MCF 10A (cell line): ENCODE results near the gene PTPRZ1. TPM values are rescaled to one million over a fixed set of nuclear protein-coding genes. Genes with fewer than 3 reads are reported as not detected.

ENCODE experiments used
- BruUV-seq: library from RNA; stranded (reverse); fragments of 400-500 nt; replicated peaks from 2 replicates; lab custom pipeline; 2021; lab: Mats Ljungman, UMichigan
- CTCF ChIA-PET: fragments of 300-600 bp; sonication (Branson Sonifier 250); formaldehyde crosslinking; extraction: SDS; loops from one replicate; lab custom pipeline; 2021; ENCODE audit warnings: antibody characterized with exemption, inconsistent platforms; lab: Yijun Ruan, JAX
- POLR2A ChIA-PET: fragments of 300-600, 350-650 bp; sonication (Branson Sonifier 250); formaldehyde crosslinking; extraction: SDS; loops from one replicate; lab custom pipeline; 2020; ENCODE audit warnings: antibody characterized with exemption, inconsistent platforms; lab: Yijun Ruan, JAX
- DNase-seq: peaks from one replicate; pipeline ENCODE4 v3.0.0-alpha.2; 2018; ENCODE audit not compliant: unreplicated experiment
- H3K27ac Mint-ChIP-seq: one replicate; pipeline ENCODE4 v1.8.0; 2022; ENCODE audit warnings: mild to moderate bottlenecking, low read depth, mixed read lengths; ENCODE audit not compliant: unreplicated experiment
- H3K27me3 Mint-ChIP-seq: one replicate; pipeline ENCODE4 v1.8.0; 2022; ENCODE audit warnings: mixed read lengths; ENCODE audit not compliant: insufficient read depth, unreplicated experiment
- H3K36me3 Mint-ChIP-seq: one replicate; pipeline ENCODE4 v1.8.0; 2022; ENCODE audit warnings: mild to moderate bottlenecking, moderate library complexity, mixed read lengths; ENCODE audit not compliant: insufficient read depth, unreplicated experiment
- H3K4me1 Mint-ChIP-seq: one replicate; pipeline ENCODE4 v1.8.0; 2022; ENCODE audit warnings: mixed read lengths; ENCODE audit not compliant: insufficient read depth, unreplicated experiment
- H3K4me3 Mint-ChIP-seq: one replicate; pipeline ENCODE4 v1.8.0; 2022; ENCODE audit warnings: mild to moderate bottlenecking, moderate library complexity, mixed read lengths; ENCODE audit not compliant: unreplicated experiment
- H3K9me3 Mint-ChIP-seq: one replicate; pipeline ENCODE4 v1.8.0; 2022; ENCODE audit warnings: mixed read lengths; ENCODE audit not compliant: unreplicated experiment
- CTCF ChIP-seq: fragments of 200-600 bp; IDR thresholded peaks from one replicate; pipeline ENCODE4 v1.8.0; 2022; ENCODE audit warnings: antibody characterized with exemption, mild to moderate bottlenecking; ENCODE audit not compliant: unreplicated experiment
- intact Hi-C: fragments of 100-400 bp; cut with micrococcal nuclease; formaldehyde crosslinking; loops from 2 replicates; pipeline ENCODE4 v1.14.1; 2022
- total RNA-seq: library from RNA; stranded (reverse); gene quantifications from 2 replicates; pipeline ENCODE4 v1.2.3, GENCODE V29; 2022

PTPRZ1 gene
- total RNA-seq, 1 experiment from 2014 or later, result 11.1 TPM

GRCh38 chr7:122033641-122034040 is 160.7 kb downstream of the PTPRZ1 start:
- intact Hi-C loops, result no loop called here
- no peaks in the 10 kb centered on the region for H3K4me1 Mint-ChIP-seq
- no TSS peak for BruUV-seq
- no peak overlapping the region for H3K27ac Mint-ChIP-seq
- H3K9me3 Mint-ChIP-seq, result no peaks in the 10 kb centered on the region
- no peaks in the 10 kb centered on the region for H3K36me3 Mint-ChIP-seq
- POLR2A ChIA-PET, result no interaction called here
- TF ChIP-seq CTCF, result no peak
- no peaks in the 10 kb centered on the region for H3K27me3 Mint-ChIP-seq
- no peak overlapping the region for H3K4me3 Mint-ChIP-seq
- CTCF ChIA-PET, result interaction anchor here (0.7 kb wide), 1 partner anchor 441 kb away, joined by 4 read pairs; no protein-coding TSS in a partner anchor
- DNase-seq, result no peak

GRCh38 chr7:122035876-122036275 is 162.9 kb downstream of the PTPRZ1 start:
- no TSS peak for BruUV-seq
- Mint-ChIP-seq H3K9me3 (no peaks in the 10 kb centered on the region), H3K36me3 (no peaks in the 10 kb centered on the region), H3K27ac (no peak overlapping the region), H3K4me3 (no peak overlapping the region), H3K27me3 (no peaks in the 10 kb centered on the region), H3K4me1 (peaks cover 6% of the 10 kb centered on the region)
- CTCF ChIA-PET, result interaction anchor here (0.6 to 0.8 kb wide), 3 partner anchors 55 to 1675 kb away, joined by 3 read pairs; no protein-coding TSS in a partner anchor
- intact Hi-C loops, result no loop called here
- DNase-seq, result no peak
- POLR2A ChIA-PET, result interaction anchor here (0.5 kb wide), 1 partner anchor 10 kb away, joined by 3 read pairs; no protein-coding TSS in a partner anchor
- no peak for TF ChIP-seq CTCF

GRCh38 chr7:122038134-122038533 is 165.2 kb downstream of the PTPRZ1 start:
- peaks cover 6% of the 10 kb centered on the region for H3K4me1 Mint-ChIP-seq
- no peaks in the 10 kb centered on the region for H3K9me3 Mint-ChIP-seq
- H3K4me3 Mint-ChIP-seq, result no peak overlapping the region
- BruUV-seq, result no TSS peak
- CTCF ChIA-PET, result interaction anchor here (0.7 kb wide), 1 partner anchor 10 kb away, joined by 4 read pairs; no protein-coding TSS in a partner anchor
- intact Hi-C loops, result no loop called here
- POLR2A ChIA-PET, result no interaction called here
- TF ChIP-seq CTCF, result no peak
- no peaks in the 10 kb centered on the region for H3K27me3 Mint-ChIP-seq
- no peaks in the 10 kb centered on the region for H3K36me3 Mint-ChIP-seq
- DNase-seq, result no peak
- no peak overlapping the region for H3K27ac Mint-ChIP-seq

GRCh38 chr7:122038904-122039303 is 165.9 kb downstream of the PTPRZ1 start:
- intact Hi-C loops, result no loop called here
- no peak for DNase-seq
- no TSS peak for BruUV-seq
- CTCF ChIA-PET, result interaction anchor here (0.7 kb wide), 1 partner anchor 11 kb away, joined by 4 read pairs; no protein-coding TSS in a partner anchor
- no peak overlapping the region for H3K4me3 Mint-ChIP-seq
- peaks cover 6% of the 10 kb centered on the region for H3K4me1 Mint-ChIP-seq
- H3K36me3 Mint-ChIP-seq, result no peaks in the 10 kb centered on the region
- H3K9me3 Mint-ChIP-seq, result no peaks in the 10 kb centered on the region
- no peak overlapping the region for H3K27ac Mint-ChIP-seq
- H3K27me3 Mint-ChIP-seq, result no peaks in the 10 kb centered on the region
- TF ChIP-seq CTCF, result no peak
- POLR2A ChIA-PET, result interaction anchor here (0.7 kb wide), 1 partner anchor 45 kb away, joined by 3 read pairs; no protein-coding TSS in a partner anchor
